HCT116 (cell line): Measurements from ENCODE around the gene ATF5. TPM values are rescaled to one million over a fixed set of nuclear protein-coding genes. Genes with fewer than 3 reads are reported as not detected.

Experiments used
- ATAC-seq: fragments of 200-7000 bp; cut with Tn5 transposase; 2 replicates; pipeline ENCODE4 v1.9.1; 2020; ENCODE audit warnings: mild to moderate bottlenecking, moderate library complexity
- BruUV-seq: library from RNA; stranded (reverse); fragments of 400-500 nt; replicated peaks from 2 replicates; lab custom pipeline; 2021; lab: Mats Ljungman, UMichigan
- CTCF ChIA-PET: fragments of 300-600 bp; sonication (Branson Sonifier 250); formaldehyde crosslinking; loops from one replicate; lab custom pipeline; 2021; ENCODE audit warnings: antibody characterized with exemption; lab: Charles Lee
- POLR2A ChIA-PET: fragments of 300-600, 350-600 bp; sonication (Branson Sonifier 250); formaldehyde crosslinking; loops from one replicate; lab custom pipeline; 2021; ENCODE audit warnings: antibody characterized with exemption; lab: Charles Lee
- RAD21 ChIA-PET, 2 experiments: fragments of 300-600 bp; sonication (Branson Sonifier 250); formaldehyde crosslinking; loops; one replicate each; lab custom pipeline; 2023; ENCODE audit warnings: low total read pairs in 2 of 2; ENCODE audit not compliant: uncharacterized antibody in 2 of 2, unreplicated experiment in 2 of 2, low non-redundant PET in 1 of 2; lab: Charles Lee
- DNase-seq: peaks from one replicate; pipeline ENCODE4 v3.0.0-alpha.2; 2010; ENCODE audit warnings: low read depth, low spot score
- H2AFZ ChIP-seq: fragments of 200-600 bp; shearing (Covaris generic), sonication (generic); 2 replicates; pipeline ENCODE4 v1.6.1; 2017; ENCODE audit warnings: low read depth, mixed run types, mixed read lengths, antibody characterized with exemption, low read length; ENCODE audit not compliant: poor library complexity, severe bottlenecking
- H3K27ac ChIP-seq: 2 replicates; pipeline ENCODE4 v1.5.1; 2012; ENCODE audit warnings: low read depth, low read length
- H3K27me3 ChIP-seq: fragments of 200-600 bp; sonication (generic); 2 replicates; pipeline ENCODE4 v1.6.1; 2016; ENCODE audit warnings: mixed run types, low read length, mixed read lengths; ENCODE audit not compliant: insufficient read depth
- H3K36me3 ChIP-seq, 2 experiments: fragments of 200-500 bp in 1 of 2; fragments of 200-600 bp in 1 of 2; sonication (Bioruptor generic) in 1 of 2; sonication (generic) in 1 of 2; 2 replicates each; pipeline versions ENCODE4 v1.5.1 to v1.6.1; 2014 to 2016; ENCODE audit warnings: low read length in 2 of 2, inconsistent platforms in 1 of 2, mixed read lengths in 1 of 2, mixed run types in 1 of 2; ENCODE audit not compliant: insufficient read depth in 2 of 2, control insufficient read depth in 1 of 2
- H3K4me1 ChIP-seq, 2 experiments: fragments of 200-600 bp in 1 of 2; sonication (generic) in 1 of 2; 2 replicates each; pipeline versions ENCODE4 v1.5.1 to v1.6.1; 2012 to 2017; ENCODE audit warnings: low read length in 2 of 2, inconsistent platforms in 1 of 2, mild to moderate bottlenecking in 1 of 2, mixed read lengths in 1 of 2, mixed run types in 1 of 2, moderate library complexity in 1 of 2; ENCODE audit not compliant: insufficient read depth in 2 of 2, control insufficient read depth in 1 of 2
- H3K4me2 ChIP-seq: fragments of 200-600 bp; sonication (generic); 2 replicates; pipeline ENCODE4 v1.6.1; 2017; ENCODE audit warnings: mixed run types, low read length, mixed read lengths
- H3K4me3 ChIP-seq, 2 experiments: fragments of 200-600 bp in 1 of 2; sonication (generic) in 1 of 2; replicated peaks in 1 of 2; 2 replicates each; pipeline ENCODE4 v1.5.1; 2011 to 2016; ENCODE audit warnings: low read length in 2 of 2, control low read depth in 1 of 2, low read depth in 1 of 2, mild to moderate bottlenecking in 1 of 2, mixed read lengths in 1 of 2, mixed run types in 1 of 2
- H3K79me2 ChIP-seq: fragments of 200-600 bp; sonication (generic); 2 replicates; pipeline ENCODE4 v1.6.1; 2017; ENCODE audit warnings: mild to moderate bottlenecking, mixed run types, low read length, moderate library complexity, mixed read lengths; ENCODE audit not compliant: insufficient read depth
- H3K9ac ChIP-seq: fragments of 200-600 bp; sonication (generic); 2 replicates; pipeline ENCODE4 v1.6.1; 2016; ENCODE audit warnings: low read length, mixed read lengths
- H3K9me2 ChIP-seq: fragments of 200-600 bp; sonication (generic), shearing (Covaris generic); 2 replicates; pipeline ENCODE4 v1.6.1; 2017; ENCODE audit warnings: mixed run types, mild to moderate bottlenecking, moderate library complexity; ENCODE audit not compliant: insufficient read depth
- H3K9me3 ChIP-seq, 2 experiments: fragments of 200-500 bp in 1 of 2; fragments of 200-600 bp in 1 of 2; sonication (Bioruptor generic) in 1 of 2; sonication (generic) in 1 of 2; 2 replicates each; pipeline ENCODE4 v1.6.1; 2014 to 2017; ENCODE audit warnings: low read length in 2 of 2, mixed read lengths in 2 of 2, inconsistent platforms in 1 of 2, low read depth in 1 of 2, mild to moderate bottlenecking in 1 of 2, mixed run types in 1 of 2, moderate library complexity in 1 of 2; ENCODE audit not compliant: control insufficient read depth in 1 of 2, insufficient read depth in 1 of 2
- H4K20me1 ChIP-seq: fragments of 200-600 bp; sonication (generic), shearing (Covaris generic); 2 replicates; pipeline ENCODE4 v1.6.1; 2017; ENCODE audit warnings: mixed run types, mild to moderate bottlenecking, moderate library complexity; ENCODE audit not compliant: insufficient read depth
- CBX3 ChIP-seq: IDR thresholded peaks from 2 replicates; pipeline ENCODE4 v1.6.1; 2012; ENCODE audit warnings: low read depth
- CEBPB ChIP-seq: IDR thresholded peaks from 2 replicates; pipeline ENCODE4 v1.6.1; 2012; ENCODE audit warnings: low read depth
- EGR1 ChIP-seq: IDR thresholded peaks from 2 replicates; pipeline ENCODE4 v1.6.1; 2012; ENCODE audit warnings: low read depth
- EZH2 ChIP-seq: fragments of 200-600 bp; sonication (generic); IDR thresholded peaks from 2 replicates; pipeline ENCODE4 v1.6.1; 2017; ENCODE audit warnings: antibody characterized with exemption, mixed run types
- EZH2phosphoT487 ChIP-seq: fragments of 200-600 bp; IDR thresholded peaks from 2 replicates; pipeline ENCODE4 v1.6.1; 2018; ENCODE audit warnings: antibody characterized with exemption, borderline replicate concordance
- JUND ChIP-seq: IDR thresholded peaks from 2 replicates; pipeline ENCODE4 v1.6.1; 2012
- POLR2A ChIP-seq: IDR thresholded peaks from 2 replicates; pipeline ENCODE4 v1.7.0; 2011; ENCODE audit warnings: borderline replicate concordance; ENCODE audit not compliant: insufficient read depth, insufficient read length; ENCODE audit errors: extremely low read depth
- POLR2AphosphoS5 ChIP-seq: IDR thresholded peaks from 2 replicates; pipeline ENCODE4 v1.6.1; 2011; ENCODE audit warnings: mild to moderate bottlenecking, low read depth, low read length, moderate library complexity
- SIN3A ChIP-seq: IDR thresholded peaks from 2 replicates; pipeline ENCODE4 v1.6.1; 2012; ENCODE audit warnings: low read depth
- SP1 ChIP-seq: IDR thresholded peaks from 2 replicates; pipeline ENCODE4 v1.6.1; 2012; ENCODE audit warnings: low read depth
- SRF ChIP-seq: IDR thresholded peaks from 2 replicates; pipeline ENCODE4 v1.6.1; 2012; ENCODE audit warnings: low read depth
- TCF7L2 ChIP-seq: IDR thresholded peaks from 2 replicates; pipeline ENCODE4 v1.7.0; 2011; ENCODE audit warnings: borderline replicate concordance, inconsistent platforms; ENCODE audit not compliant: insufficient read depth, insufficient read length; ENCODE audit errors: extremely low read depth
- YY1 ChIP-seq: IDR thresholded peaks from 2 replicates; pipeline ENCODE4 v1.6.1; 2011; ENCODE audit warnings: low read length, low read depth, moderate library complexity, mild to moderate bottlenecking; ENCODE audit not compliant: insufficient replicate concordance; ENCODE audit errors: extremely low read depth
- ZFX ChIP-seq: fragments of 450-650 bp; IDR thresholded peaks from 2 replicates; pipeline ENCODE4 v1.6.1; 2017
- ZNF274 ChIP-seq: fragments of 200-500 bp; sonication (Bioruptor generic); IDR thresholded peaks from 2 replicates; pipeline ENCODE4 v1.6.1; 2014; ENCODE audit warnings: mild to moderate bottlenecking, low read depth, low read length, inconsistent platforms
- intact Hi-C: fragments of 100-400 bp; cut with micrococcal nuclease; formaldehyde crosslinking; loops from 2 replicates; pipeline ENCODE4 v1.10.0; 2022
- total RNA-seq: library from RNA; stranded (reverse); gene quantifications from one replicate; pipeline ENCODE4 v1.2.1, GENCODE V29; 2021; ENCODE audit not compliant: unreplicated experiment
- TF ChIP-seq, protein P1 (sequence below): IDR thresholded peaks from 2 replicates; pipeline ENCODE4 v1.6.1; 2011; ENCODE audit warnings: mild to moderate bottlenecking, low read length, moderate library complexity; ENCODE audit not compliant: insufficient replicate concordance; ENCODE audit errors: extremely low read depth
- TF ChIP-seq, protein P2 (sequence below), 3 experiments: fragments of 200-600 bp in 1 of 3; sonication (generic) in 1 of 3; IDR thresholded peaks in 2 of 3; conservative IDR thresholded peaks in 1 of 3; 2 replicates each; pipeline ENCODE4 v1.5.1; 2012 to 2017; ENCODE audit warnings: low read depth in 2 of 3, low read length in 2 of 3, antibody characterized with exemption in 1 of 3, borderline replicate concordance in 1 of 3, control low read depth in 1 of 3, mild to moderate bottlenecking in 1 of 3, mixed read lengths in 1 of 3, mixed run types in 1 of 3, moderate library complexity in 1 of 3; ENCODE audit not compliant: insufficient read depth in 1 of 3
- TF ChIP-seq, protein P3 (sequence below): IDR thresholded peaks from 2 replicates; pipeline ENCODE4 v1.6.1; 2012

The ATF5 gene
- total RNA-seq, 1 experiment from 2014 or later, result 28.2 TPM

DNA sequence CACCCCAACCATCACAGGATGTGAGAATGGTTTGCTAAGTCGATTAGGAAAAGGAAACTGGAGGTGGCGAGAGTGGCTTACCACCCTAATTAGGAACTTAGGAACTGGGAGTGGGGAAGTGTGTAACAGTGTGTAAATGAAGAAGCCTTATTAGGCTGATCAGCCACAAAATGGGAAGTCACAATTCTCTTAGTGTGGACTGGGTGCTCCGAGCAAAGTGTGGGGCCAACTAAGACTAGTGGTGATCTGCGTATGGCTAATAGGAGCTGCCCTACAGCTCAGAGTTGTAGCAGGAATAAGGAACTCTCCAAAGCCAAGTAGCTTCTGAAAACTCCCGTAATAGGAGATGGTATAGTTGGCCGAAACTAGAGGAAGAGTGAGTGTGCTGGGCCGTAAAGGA lies 24.4 kb downstream of the ATF5 start (continued):
- TF ChIP-seq, protein P1, sequence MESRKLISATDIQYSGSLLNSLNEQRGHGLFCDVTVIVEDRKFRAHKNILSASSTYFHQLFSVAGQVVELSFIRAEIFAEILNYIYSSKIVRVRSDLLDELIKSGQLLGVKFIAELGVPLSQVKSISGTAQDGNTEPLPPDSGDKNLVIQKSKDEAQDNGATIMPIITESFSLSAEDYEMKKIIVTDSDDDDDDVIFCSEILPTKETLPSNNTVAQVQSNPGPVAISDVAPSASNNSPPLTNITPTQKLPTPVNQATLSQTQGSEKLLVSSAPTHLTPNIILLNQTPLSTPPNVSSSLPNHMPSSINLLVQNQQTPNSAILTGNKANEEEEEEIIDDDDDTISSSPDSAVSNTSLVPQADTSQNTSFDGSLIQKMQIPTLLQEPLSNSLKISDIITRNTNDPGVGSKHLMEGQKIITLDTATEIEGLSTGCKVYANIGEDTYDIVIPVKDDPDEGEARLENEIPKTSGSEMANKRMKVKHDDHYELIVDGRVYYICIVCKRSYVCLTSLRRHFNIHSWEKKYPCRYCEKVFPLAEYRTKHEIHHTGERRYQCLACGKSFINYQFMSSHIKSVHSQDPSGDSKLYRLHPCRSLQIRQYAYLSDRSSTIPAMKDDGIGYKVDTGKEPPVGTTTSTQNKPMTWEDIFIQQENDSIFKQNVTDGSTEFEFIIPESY, result no peak
- TF ChIP-seq POLR2A, result no peak
- no peak for TF ChIP-seq CEBPB
- no peak for TF ChIP-seq SP1
- no peak for TF ChIP-seq CBX3
- TF ChIP-seq SIN3A, result no peak
- no peak for TF ChIP-seq POLR2AphosphoS5
- TF ChIP-seq TCF7L2, result no peak
- no peak for TF ChIP-seq JUND
- TF ChIP-seq, all 23 proteins: peak for 0

DNA sequence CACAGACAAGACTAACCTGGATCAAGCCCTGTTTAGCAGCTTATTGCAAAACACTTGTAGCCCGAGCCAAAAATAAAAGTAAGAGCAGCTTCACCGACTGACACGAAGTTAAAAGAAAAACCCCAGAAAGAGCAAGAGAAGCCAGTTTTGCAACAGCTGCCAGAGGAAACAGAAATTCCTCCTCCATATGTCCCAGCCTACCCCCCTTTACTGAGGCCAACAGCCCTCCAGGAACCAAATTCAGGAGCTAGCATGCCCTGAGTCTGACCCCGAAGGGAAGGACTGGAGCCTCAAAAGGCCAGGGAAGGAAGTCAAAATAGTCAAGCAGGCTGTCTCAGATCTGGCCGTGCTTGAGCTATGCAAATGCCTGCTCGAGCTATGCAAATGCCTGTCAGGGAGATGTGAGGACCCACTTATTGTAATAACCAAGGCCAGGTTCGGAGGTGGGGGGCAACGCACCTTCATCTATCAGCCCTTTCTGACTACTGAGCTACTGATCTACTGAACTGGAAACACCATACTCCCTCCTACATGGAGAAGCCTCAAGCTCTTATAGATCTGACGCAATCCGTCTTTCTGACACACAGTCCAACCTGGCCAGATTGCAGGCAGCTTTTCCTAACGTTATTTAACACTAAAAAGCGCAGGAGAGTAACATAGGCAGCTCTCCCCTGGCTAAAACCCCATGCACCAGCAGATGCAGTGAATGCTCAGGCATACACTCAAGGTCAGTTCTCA lies 25.3 kb downstream of the ATF5 start:
- H3K9me2 ChIP-seq, result no peaks in the 10 kb centered on the region
- H3K4me2 ChIP-seq, result no peak overlapping the region
- intact Hi-C loops, result no loop called here
- H3K4me1 ChIP-seq, result 0 out of 4 replicates have a peak, but pooled peaks cover 0 to 7% of the 10 kb centered on the region in 2 experiments
- CTCF ChIA-PET, result no interaction called here
- H3K4me3 ChIP-seq, result no peak overlapping the region
- no peaks in the 10 kb centered on the region for H3K9me3 ChIP-seq
- ATAC-seq (no peak), DNase-seq (no peak)
- POLR2A ChIA-PET, result interaction anchor here (1.3 kb wide), 1 partner anchor 25 kb away, joined by 4 read pairs; the partner anchor contains the start of genes ATF5 and NUP62
- no peaks in the 10 kb centered on the region for H3K36me3 ChIP-seq
- RAD21 ChIA-PET, result no interaction called here
- H3K27me3 ChIP-seq, result no peaks in the 10 kb centered on the region
- H3K9ac ChIP-seq, result no peak overlapping the region
- no TSS peak for BruUV-seq
- no peaks in the 10 kb centered on the region for H4K20me1 ChIP-seq
- no peaks in the 10 kb centered on the region for H3K79me2 ChIP-seq
- no peak overlapping the region for H3K27ac ChIP-seq
- H2AFZ ChIP-seq, result no peak overlapping the region
- TF ChIP-seq, protein P2, sequence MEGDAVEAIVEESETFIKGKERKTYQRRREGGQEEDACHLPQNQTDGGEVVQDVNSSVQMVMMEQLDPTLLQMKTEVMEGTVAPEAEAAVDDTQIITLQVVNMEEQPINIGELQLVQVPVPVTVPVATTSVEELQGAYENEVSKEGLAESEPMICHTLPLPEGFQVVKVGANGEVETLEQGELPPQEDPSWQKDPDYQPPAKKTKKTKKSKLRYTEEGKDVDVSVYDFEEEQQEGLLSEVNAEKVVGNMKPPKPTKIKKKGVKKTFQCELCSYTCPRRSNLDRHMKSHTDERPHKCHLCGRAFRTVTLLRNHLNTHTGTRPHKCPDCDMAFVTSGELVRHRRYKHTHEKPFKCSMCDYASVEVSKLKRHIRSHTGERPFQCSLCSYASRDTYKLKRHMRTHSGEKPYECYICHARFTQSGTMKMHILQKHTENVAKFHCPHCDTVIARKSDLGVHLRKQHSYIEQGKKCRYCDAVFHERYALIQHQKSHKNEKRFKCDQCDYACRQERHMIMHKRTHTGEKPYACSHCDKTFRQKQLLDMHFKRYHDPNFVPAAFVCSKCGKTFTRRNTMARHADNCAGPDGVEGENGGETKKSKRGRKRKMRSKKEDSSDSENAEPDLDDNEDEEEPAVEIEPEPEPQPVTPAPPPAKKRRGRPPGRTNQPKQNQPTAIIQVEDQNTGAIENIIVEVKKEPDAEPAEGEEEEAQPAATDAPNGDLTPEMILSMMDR (IDR thresholded peaks at IDR 0.05 in 2 of 3, conservative IDR thresholded peaks at IDR 0.05 in 1 of 3; ENCODE audit: borderline replicate concordance in 1 of 3, insufficient read depth in 1 of 3, low read depth in 2 of 3, low read length in 2 of 3), result no peak
- TF ChIP-seq ZFX, result no peak
- TF ChIP-seq, protein P1, result no peak
- TF ChIP-seq YY1, result no peak
- TF ChIP-seq EZH2phosphoT487, result no peak
- TF ChIP-seq SP1, result no peak
- TF ChIP-seq EGR1, result no peak
- TF ChIP-seq POLR2A, result no peak
- TF ChIP-seq, protein P3, sequence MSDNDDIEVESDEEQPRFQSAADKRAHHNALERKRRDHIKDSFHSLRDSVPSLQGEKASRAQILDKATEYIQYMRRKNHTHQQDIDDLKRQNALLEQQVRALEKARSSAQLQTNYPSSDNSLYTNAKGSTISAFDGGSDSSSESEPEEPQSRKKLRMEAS, result no peak
- no peak for TF ChIP-seq ZNF274
- no peak for TF ChIP-seq JUND
- no peak for TF ChIP-seq POLR2AphosphoS5
- no peak for TF ChIP-seq EZH2
- no peak for TF ChIP-seq SRF
- TF ChIP-seq TCF7L2, result no peak
